ENCODE data around the gene INPP5J. TPM values are rescaled to one million over a fixed set of nuclear protein-coding genes. Genes with fewer than 3 reads are reported as not detected.

Gene INPP5J
- total and polyA plus RNA-seq, 2 of the 13 experiments (the other 11 are each of a cell fraction or from before 2014, with no cell fraction given), result 0.24 to 1.1 TPM

GRCh38 chr22:31083377-31083768 lies 39.4 kb upstream of the INPP5J start:
- BruUV-seq (replicated peaks), result no TSS peak
- intact Hi-C loops (cut with micrococcal nuclease; ENCODE audit: unreplicated experiment) (loop anchor here (5.0 kb wide), 3 partner anchors 101 to 136 kb away; partner anchors contain the start of genes MORC2 and TUG1), in situ Hi-C loops (cut with HindIII; ENCODE audit: extremely low pct_ligation_motif_present, low pct_unique_long_range_greater_than_20kb) (loop anchor here (5.0 kb wide), 1 partner anchor 116 kb away; the partner anchor contains the start of genes MORC2 and TUG1)
- Histone ChIP-seq H3K9me3 (ENCODE audit: low read length) (no peaks in the 10 kb centered on the region), H4K20me1 (ENCODE audit: insufficient read depth, low read length) (no peaks in the 10 kb centered on the region), H3K4me3 (replicated peaks in 1 of 3; ENCODE audit: insufficient read depth in 1 of 3, low read depth in 2 of 3, low read length in 3 of 3) (no peak overlapping the region), H3K4me1 (ENCODE audit: insufficient read depth, low read length) (peaks cover 43% of the 10 kb centered on the region), H3K36me3 (replicated peaks in 1 of 2; ENCODE audit: control insufficient read depth in 1 of 2, insufficient read depth in 2 of 2, low read length in 2 of 2) (peaks cover 11 to 18% of the 10 kb centered on the region in 2 experiments; a peak in 3 of 5 replicates), H2AFZ (ENCODE audit: low read length) (no peak overlapping the region), H3K9ac (ENCODE audit: insufficient read depth, low read depth, low read length) (no peak overlapping the region), H3K27me3 (ENCODE audit: control insufficient read depth in 1 of 2, insufficient read depth in 2 of 2, low read length in 2 of 2) (no peaks in the 10 kb centered on the region; a peak in 1 of 5 replicates), H3K79me2 (ENCODE audit: insufficient read depth, low read length) (peaks cover 3% of the 10 kb centered on the region), H3K27ac (ENCODE audit: extremely low read length, insufficient read depth, low read length) (no peak overlapping the region), H3K4me2 (ENCODE audit: low read depth, low read length) (peak overlapping the region; percentile 93; the same call in 1 of the 2 replicates)
- ATAC-seq, result no peak
- FAIRE-seq, result no peak
- WGBS (ENCODE audit: low lambda C conversion rate), result 87% methylated on average over 3 of the region's 3 CpGs
- TF ChIP-seq CSRNP2 (CRISPR knock-in tag; conservative IDR thresholded peaks at IDR 0.05; ENCODE audit: low read depth) (no peak), ISL2 (CRISPR knock-in tag; IDR thresholded peaks at IDR 0.05) (no peak), CREM (IDR thresholded peaks at IDR 0.05) (no peak), CREM (CRISPR knock-in tag; IDR thresholded peaks at IDR 0.05) (no peak), KLF12 (CRISPR knock-in tag; IDR thresholded peaks at IDR 0.05; ENCODE audit: borderline replicate concordance) (no peak)
- CTCF ChIA-PET (ENCODE audit: low intra/inter-chr PET ratio, low total read pairs), result interaction anchor here (2.1 kb wide), 1 partner anchor 136 kb away, joined by 7 read pairs; no protein-coding TSS in a partner anchor
- POLR2A ChIA-PET, result interaction anchor here (1.2 to 6.5 kb wide), 4 partner anchors 19 to 116 kb away, joined by 6 to 113 read pairs (median 6); partner anchors contain the start of genes MORC2 and TUG1
- DNase-seq (ENCODE audit: low spot score), result no peak
